WTC11 (cell line): ENCODE measurements around the gene F2. TPM values are rescaled to one million over a fixed set of nuclear protein-coding genes. Genes with fewer than 3 reads are reported as not detected.
A peak's percentile ranks its signal among the peaks of the same experiment; 100 is the strongest.

ENCODE experiments used
- ATAC-seq: fragments of 200-7000 bp; cut with Tn5 transposase; 2 replicates; pipeline ENCODE4 v1.10.0; 2021; ENCODE audit warnings: mild to moderate bottlenecking, moderate library complexity
- CTCF ChIA-PET: fragments of 300-600 bp; sonication (Branson Sonifier 250); formaldehyde crosslinking; loops from one replicate; lab custom pipeline; 2021; ENCODE audit warnings: antibody characterized with exemption; lab: Charles Lee
- POLR2A ChIA-PET: fragments of 350-600 bp; sonication (Branson Sonifier 250); formaldehyde crosslinking; loops from one replicate; lab custom pipeline; 2021; ENCODE audit warnings: antibody characterized with exemption; lab: Charles Lee
- DNase-seq: peaks from one replicate; pipeline ENCODE4 v3.0.0; 2021; ENCODE audit warnings: low spot score
- H3K27ac Mint-ChIP-seq: 2 replicates; pipeline ENCODE4 v1.8.0; 2021; ENCODE audit warnings: mixed read lengths
- H3K27me3 Mint-ChIP-seq: 2 replicates; pipeline ENCODE4 v1.8.0; 2021; ENCODE audit warnings: low read depth, mild to moderate bottlenecking, moderate library complexity, mixed read lengths
- H3K36me3 Mint-ChIP-seq: 2 replicates; pipeline ENCODE4 v1.8.0; 2021; ENCODE audit warnings: mixed read lengths
- H3K4me1 Mint-ChIP-seq: 2 replicates; pipeline ENCODE4 v1.8.0; 2022; ENCODE audit warnings: mixed read lengths
- H3K4me3 Mint-ChIP-seq: 2 replicates; pipeline ENCODE4 v1.8.0; 2021; ENCODE audit warnings: mild to moderate bottlenecking, moderate library complexity, mixed read lengths
- H3K9me3 Mint-ChIP-seq: 2 replicates; pipeline ENCODE4 v1.8.0; 2021; ENCODE audit warnings: mixed read lengths
- EMX1 ChIP-seq: fragments of 250-450 bp; sonication (Bioruptor Pico); IDR thresholded peaks from 2 replicates; pipeline ENCODE4 v1.8.0; 2021; ENCODE audit warnings: mild to moderate bottlenecking
- ESRRA ChIP-seq: sonication (generic); formaldehyde crosslinking; IDR thresholded peaks from 2 replicates; pipeline ENCODE4 v1.8.1; 2022; ENCODE audit warnings: mild to moderate bottlenecking, missing genetic modification reagents, borderline replicate concordance
- JAZF1 ChIP-seq: fragments of 250-450 bp; sonication (Bioruptor Pico); IDR thresholded peaks from 2 replicates; pipeline ENCODE4 v1.9.0; 2021; ENCODE audit warnings: moderate library complexity, mild to moderate bottlenecking, inconsistent platforms
- MXD4 ChIP-seq: fragments of 250-450 bp; sonication (Bioruptor Pico); IDR thresholded peaks from 2 replicates; pipeline ENCODE4 v1.8.0; 2021; ENCODE audit warnings: mild to moderate bottlenecking, moderate library complexity, borderline replicate concordance
- NFE2L1 ChIP-seq: sonication (generic); formaldehyde crosslinking; IDR thresholded peaks from 2 replicates; pipeline ENCODE4 v1.8.1; 2023; ENCODE audit warnings: missing genetic modification reagents
- NR2C2 ChIP-seq: sonication (generic); formaldehyde crosslinking; IDR thresholded peaks from 2 replicates; pipeline ENCODE4 v1.8.0; 2022; ENCODE audit warnings: mild to moderate bottlenecking, missing genetic modification reagents
- RELA ChIP-seq: sonication (generic); formaldehyde crosslinking; IDR thresholded peaks from 2 replicates; pipeline ENCODE4 v1.8.1; 2022; ENCODE audit warnings: missing genetic modification reagents, mild to moderate bottlenecking, borderline replicate concordance
- RORB ChIP-seq: fragments of 250-450 bp; sonication (Bioruptor Pico); IDR thresholded peaks from 2 replicates; pipeline ENCODE4 v1.9.0; 2021; ENCODE audit warnings: mild to moderate bottlenecking
- SMAD3 ChIP-seq: sonication (generic); formaldehyde crosslinking; IDR thresholded peaks from 2 replicates; pipeline ENCODE4 v1.8.0; 2022; ENCODE audit warnings: missing genetic modification reagents, mild to moderate bottlenecking, borderline replicate concordance
- TP53 ChIP-seq: sonication (generic); formaldehyde crosslinking; IDR thresholded peaks from 2 replicates; pipeline ENCODE4 v1.8.1; 2023; ENCODE audit warnings: mild to moderate bottlenecking, missing genetic modification reagents
- ZNF232 ChIP-seq: sonication (generic); formaldehyde crosslinking; IDR thresholded peaks from 2 replicates; pipeline ENCODE4 v1.8.0; 2022; ENCODE audit warnings: mild to moderate bottlenecking, missing genetic modification reagents
- total RNA-seq: library from RNA; stranded (reverse); gene quantifications from 3 replicates; pipeline ENCODE4 v1.2.3, GENCODE V29; 2021
- TF ChIP-seq, protein P1 (sequence below): sonication (generic); formaldehyde crosslinking; IDR thresholded peaks from 2 replicates; pipeline ENCODE4 v1.8.0; 2022; ENCODE audit warnings: missing genetic modification reagents
- TF ChIP-seq, protein P2 (sequence below): fragments of 250-450 bp; sonication (Bioruptor Pico); IDR thresholded peaks from 2 replicates; pipeline ENCODE4 v2.1.2; 2022; ENCODE audit warnings: mild to moderate bottlenecking, moderate library complexity
- TF ChIP-seq, protein P3 (sequence below): sonication (generic); formaldehyde crosslinking; IDR thresholded peaks from 2 replicates; pipeline ENCODE4 v1.8.0; 2022; ENCODE audit warnings: mild to moderate bottlenecking, missing genetic modification reagents
- TF ChIP-seq, protein P4 (sequence below): fragments of 250-450 bp; sonication (Bioruptor Pico); IDR thresholded peaks from 2 replicates; pipeline ENCODE4 v1.8.0; 2021; ENCODE audit warnings: mild to moderate bottlenecking
- TF ChIP-seq, protein P5 (sequence below): sonication (generic); formaldehyde crosslinking; IDR thresholded peaks from 2 replicates; pipeline ENCODE4 v1.8.0; 2023; ENCODE audit warnings: mild to moderate bottlenecking, missing genetic modification reagents

The F2 gene
- total RNA-seq, 1 experiment from 2014 or later: 0.50 TPM

DNA sequence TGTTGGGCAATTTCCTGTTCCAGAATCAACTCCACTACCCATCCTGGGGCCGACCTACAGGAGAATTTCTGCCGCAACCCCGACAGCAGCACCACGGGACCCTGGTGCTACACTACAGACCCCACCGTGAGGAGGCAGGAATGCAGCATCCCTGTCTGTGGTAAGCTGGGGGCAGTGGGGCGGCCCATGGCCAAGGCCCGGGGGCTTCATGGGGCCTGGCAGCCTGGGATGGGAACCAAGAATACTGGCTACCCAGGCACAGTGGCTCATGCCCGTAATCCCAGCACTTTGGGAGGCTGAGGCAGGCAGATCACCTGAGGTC lies 4.3 kb downstream of the F2 start (continued):
- TF ChIP-seq, protein P1, sequence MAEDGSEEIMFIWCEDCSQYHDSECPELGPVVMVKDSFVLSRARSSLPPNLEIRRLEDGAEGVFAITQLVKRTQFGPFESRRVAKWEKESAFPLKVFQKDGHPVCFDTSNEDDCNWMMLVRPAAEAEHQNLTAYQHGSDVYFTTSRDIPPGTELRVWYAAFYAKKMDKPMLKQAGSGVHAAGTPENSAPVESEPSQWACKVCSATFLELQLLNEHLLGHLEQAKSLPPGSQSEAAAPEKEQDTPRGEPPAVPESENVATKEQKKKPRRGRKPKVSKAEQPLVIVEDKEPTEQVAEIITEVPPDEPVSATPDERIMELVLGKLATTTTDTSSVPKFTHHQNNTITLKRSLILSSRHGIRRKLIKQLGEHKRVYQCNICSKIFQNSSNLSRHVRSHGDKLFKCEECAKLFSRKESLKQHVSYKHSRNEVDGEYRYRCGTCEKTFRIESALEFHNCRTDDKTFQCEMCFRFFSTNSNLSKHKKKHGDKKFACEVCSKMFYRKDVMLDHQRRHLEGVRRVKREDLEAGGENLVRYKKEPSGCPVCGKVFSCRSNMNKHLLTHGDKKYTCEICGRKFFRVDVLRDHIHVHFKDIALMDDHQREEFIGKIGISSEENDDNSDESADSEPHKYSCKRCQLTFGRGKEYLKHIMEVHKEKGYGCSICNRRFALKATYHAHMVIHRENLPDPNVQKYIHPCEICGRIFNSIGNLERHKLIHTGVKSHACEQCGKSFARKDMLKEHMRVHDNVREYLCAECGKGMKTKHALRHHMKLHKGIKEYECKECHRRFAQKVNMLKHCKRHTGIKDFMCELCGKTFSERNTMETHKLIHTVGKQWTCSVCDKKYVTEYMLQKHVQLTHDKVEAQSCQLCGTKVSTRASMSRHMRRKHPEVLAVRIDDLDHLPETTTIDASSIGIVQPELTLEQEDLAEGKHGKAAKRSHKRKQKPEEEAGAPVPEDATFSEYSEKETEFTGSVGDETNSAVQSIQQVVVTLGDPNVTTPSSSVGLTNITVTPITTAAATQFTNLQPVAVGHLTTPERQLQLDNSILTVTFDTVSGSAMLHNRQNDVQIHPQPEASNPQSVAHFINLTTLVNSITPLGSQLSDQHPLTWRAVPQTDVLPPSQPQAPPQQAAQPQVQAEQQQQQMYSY (CRISPR knock-in tag): no peak
- TF ChIP-seq JAZF1 (CRISPR knock-in tag): no peak
- no peak for TF ChIP-seq MXD4 (CRISPR knock-in tag)

DNA sequence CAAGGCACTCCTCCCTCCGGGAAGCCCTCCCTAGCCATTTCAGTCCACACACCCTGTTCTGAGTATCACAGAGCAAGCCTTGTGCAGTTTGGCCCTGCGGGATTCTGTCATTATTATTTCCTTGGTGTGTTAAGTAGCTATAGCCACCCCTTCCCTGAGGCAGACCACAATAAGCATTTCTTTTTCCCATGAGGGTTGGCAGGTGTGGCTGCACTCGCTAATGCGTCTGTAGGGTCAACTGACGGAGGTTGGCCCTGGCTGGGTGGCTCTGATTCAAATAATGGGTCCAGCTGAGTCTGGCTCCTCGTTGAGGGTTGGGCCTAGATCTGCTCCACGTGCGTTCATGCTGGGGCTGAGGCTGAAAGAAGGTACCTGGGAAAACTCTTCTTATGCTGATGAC lies 5.1 kb downstream of the F2 start:
- ChIA-PET CTCF (interaction anchor here (0.5 kb wide), 1 partner anchor 212 kb away, joined by 4 read pairs; the partner anchor contains the start of gene CSTPP1), POLR2A (interaction anchor here (0.6 kb wide), 1 partner anchor 154 kb away, joined by 11 read pairs; no protein-coding TSS in a partner anchor)
- H3K4me1 Mint-ChIP-seq: peaks cover 10% of the 10 kb centered on the region
- ATAC-seq (peak; percentile 33), DNase-seq (no peak)
- no peaks in the 10 kb centered on the region for H3K9me3 Mint-ChIP-seq
- TF ChIP-seq EMX1 (CRISPR knock-in tag): no peak
- TF ChIP-seq, protein P2, sequence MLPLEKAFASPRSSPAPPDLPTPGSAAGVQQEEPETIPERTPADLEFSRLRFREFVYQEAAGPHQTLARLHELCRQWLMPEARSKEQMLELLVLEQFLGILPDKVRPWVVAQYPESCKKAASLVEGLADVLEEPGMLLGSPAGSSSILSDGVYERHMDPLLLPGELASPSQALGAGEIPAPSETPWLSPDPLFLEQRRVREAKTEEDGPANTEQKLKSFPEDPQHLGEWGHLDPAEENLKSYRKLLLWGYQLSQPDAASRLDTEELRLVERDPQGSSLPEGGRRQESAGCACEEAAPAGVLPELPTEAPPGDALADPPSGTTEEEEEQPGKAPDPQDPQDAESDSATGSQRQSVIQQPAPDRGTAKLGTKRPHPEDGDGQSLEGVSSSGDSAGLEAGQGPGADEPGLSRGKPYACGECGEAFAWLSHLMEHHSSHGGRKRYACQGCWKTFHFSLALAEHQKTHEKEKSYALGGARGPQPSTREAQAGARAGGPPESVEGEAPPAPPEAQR: no peak
- TF ChIP-seq, protein P3, sequence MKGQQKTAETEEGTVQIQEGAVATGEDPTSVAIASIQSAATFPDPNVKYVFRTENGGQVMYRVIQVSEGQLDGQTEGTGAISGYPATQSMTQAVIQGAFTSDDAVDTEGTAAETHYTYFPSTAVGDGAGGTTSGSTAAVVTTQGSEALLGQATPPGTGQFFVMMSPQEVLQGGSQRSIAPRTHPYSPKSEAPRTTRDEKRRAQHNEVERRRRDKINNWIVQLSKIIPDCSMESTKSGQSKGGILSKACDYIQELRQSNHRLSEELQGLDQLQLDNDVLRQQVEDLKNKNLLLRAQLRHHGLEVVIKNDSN (CRISPR knock-in tag): no peak
- peak overlapping the region; percentile 53 for H3K27ac Mint-ChIP-seq
- H3K4me3 Mint-ChIP-seq: no peak overlapping the region
- no peaks in the 10 kb centered on the region for H3K27me3 Mint-ChIP-seq
- no peaks in the 10 kb centered on the region for H3K36me3 Mint-ChIP-seq

DNA sequence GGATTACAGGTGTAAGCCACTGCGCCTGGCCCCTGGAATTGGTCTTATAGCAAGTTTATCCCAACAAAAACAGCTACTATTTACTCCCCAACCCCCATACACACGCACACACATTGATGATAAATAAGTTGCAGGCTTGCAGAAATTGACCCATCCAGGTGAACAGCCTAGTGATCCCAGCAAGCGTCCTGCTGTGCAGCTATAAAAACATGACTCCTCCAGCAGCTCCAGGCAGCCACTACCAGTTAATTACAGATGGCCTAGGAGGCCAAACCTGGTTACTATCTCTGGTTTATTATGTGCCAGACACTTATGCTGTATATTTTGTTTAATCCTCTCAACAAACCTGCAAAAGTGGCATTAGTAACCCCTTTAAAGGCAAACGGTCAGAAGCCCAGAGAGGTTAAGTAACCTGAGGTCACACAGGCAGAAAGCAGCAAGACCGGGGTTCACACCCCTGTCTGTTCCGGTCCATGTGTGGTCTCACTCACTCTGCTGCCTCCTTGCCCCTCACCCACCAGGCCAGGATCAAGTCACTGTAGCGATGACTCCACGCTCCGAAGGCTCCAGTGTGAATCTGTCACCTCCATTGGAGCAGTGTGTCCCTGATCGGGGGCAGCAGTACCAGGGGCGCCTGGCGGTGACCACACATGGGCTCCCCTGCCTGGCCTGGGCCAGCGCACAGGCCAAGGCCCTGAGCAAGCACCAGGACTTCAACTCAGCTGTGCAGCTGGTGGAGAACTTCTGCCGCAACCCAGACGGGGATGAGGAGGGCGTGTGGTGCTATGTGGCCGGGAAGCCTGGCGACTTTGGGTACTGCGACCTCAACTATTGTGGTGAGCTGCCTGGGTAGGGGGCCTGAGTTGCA lies 6.6 kb downstream of the F2 start:
- Mint-ChIP-seq H3K36me3 (no peaks in the 10 kb centered on the region), H3K4me3 (no peak overlapping the region), H3K9me3 (no peaks in the 10 kb centered on the region), H3K27ac (no peak overlapping the region), H3K4me1 (peaks cover 10% of the 10 kb centered on the region), H3K27me3 (no peaks in the 10 kb centered on the region)
- no peak for DNase-seq
- ChIA-PET POLR2A (no interaction called here), CTCF (interaction anchor here (1.9 kb wide), 1 partner anchor 428 kb away, joined by 7 read pairs; no protein-coding TSS in a partner anchor)
- ATAC-seq: peak; percentile 29; the same call in 1 of the 2 replicates
- TF ChIP-seq EMX1 (CRISPR knock-in tag) (no peak), RELA (CRISPR knock-in tag) (no peak), NR2C2 (CRISPR knock-in tag) (no peak), SMAD3 (CRISPR knock-in tag) (no peak), ZNF232 (no peak), NFE2L1 (no peak), TP53 (CRISPR knock-in tag) (no peak), ESRRA (CRISPR knock-in tag) (no peak), RORB (CRISPR knock-in tag) (no peak)
- TF ChIP-seq, protein P4, sequence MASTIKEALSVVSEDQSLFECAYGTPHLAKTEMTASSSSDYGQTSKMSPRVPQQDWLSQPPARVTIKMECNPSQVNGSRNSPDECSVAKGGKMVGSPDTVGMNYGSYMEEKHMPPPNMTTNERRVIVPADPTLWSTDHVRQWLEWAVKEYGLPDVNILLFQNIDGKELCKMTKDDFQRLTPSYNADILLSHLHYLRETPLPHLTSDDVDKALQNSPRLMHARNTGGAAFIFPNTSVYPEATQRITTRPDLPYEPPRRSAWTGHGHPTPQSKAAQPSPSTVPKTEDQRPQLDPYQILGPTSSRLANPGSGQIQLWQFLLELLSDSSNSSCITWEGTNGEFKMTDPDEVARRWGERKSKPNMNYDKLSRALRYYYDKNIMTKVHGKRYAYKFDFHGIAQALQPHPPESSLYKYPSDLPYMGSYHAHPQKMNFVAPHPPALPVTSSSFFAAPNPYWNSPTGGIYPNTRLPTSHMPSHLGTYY (CRISPR knock-in tag): no peak
- TF ChIP-seq, protein P1 (CRISPR knock-in tag): no peak
- TF ChIP-seq, protein P3 (CRISPR knock-in tag): no peak
- TF ChIP-seq, protein P5, sequence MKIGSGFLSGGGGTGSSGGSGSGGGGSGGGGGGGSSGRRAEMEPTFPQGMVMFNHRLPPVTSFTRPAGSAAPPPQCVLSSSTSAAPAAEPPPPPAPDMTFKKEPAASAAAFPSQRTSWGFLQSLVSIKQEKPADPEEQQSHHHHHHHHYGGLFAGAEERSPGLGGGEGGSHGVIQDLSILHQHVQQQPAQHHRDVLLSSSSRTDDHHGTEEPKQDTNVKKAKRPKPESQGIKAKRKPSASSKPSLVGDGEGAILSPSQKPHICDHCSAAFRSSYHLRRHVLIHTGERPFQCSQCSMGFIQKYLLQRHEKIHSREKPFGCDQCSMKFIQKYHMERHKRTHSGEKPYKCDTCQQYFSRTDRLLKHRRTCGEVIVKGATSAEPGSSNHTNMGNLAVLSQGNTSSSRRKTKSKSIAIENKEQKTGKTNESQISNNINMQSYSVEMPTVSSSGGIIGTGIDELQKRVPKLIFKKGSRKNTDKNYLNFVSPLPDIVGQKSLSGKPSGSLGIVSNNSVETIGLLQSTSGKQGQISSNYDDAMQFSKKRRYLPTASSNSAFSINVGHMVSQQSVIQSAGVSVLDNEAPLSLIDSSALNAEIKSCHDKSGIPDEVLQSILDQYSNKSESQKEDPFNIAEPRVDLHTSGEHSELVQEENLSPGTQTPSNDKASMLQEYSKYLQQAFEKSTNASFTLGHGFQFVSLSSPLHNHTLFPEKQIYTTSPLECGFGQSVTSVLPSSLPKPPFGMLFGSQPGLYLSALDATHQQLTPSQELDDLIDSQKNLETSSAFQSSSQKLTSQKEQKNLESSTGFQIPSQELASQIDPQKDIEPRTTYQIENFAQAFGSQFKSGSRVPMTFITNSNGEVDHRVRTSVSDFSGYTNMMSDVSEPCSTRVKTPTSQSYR (CRISPR knock-in tag): no peak
